ENCODE data around the gene WHRN.

DNA sequence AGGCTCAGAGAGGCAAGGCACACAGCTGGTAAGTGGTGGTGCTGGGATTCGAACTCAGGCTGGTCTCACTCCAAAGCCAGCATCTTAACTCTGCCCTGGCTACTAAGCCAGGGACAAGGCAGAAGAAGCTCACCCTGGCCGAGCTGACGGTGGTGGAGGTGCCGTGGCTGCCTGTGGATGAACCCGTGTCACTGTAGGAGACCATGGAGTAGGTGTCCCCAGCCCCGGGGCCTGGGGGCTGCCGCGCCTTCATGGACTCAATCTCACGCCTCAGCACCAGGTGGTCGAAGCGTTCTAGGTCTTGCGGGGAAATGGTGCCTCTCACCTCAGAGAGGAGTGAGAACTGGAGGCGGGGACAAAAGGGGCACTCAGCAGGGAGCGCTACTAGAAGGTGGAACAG is 82.1 kb downstream of the WHRN start:
- TF ChIP-seq, protein P1, sequence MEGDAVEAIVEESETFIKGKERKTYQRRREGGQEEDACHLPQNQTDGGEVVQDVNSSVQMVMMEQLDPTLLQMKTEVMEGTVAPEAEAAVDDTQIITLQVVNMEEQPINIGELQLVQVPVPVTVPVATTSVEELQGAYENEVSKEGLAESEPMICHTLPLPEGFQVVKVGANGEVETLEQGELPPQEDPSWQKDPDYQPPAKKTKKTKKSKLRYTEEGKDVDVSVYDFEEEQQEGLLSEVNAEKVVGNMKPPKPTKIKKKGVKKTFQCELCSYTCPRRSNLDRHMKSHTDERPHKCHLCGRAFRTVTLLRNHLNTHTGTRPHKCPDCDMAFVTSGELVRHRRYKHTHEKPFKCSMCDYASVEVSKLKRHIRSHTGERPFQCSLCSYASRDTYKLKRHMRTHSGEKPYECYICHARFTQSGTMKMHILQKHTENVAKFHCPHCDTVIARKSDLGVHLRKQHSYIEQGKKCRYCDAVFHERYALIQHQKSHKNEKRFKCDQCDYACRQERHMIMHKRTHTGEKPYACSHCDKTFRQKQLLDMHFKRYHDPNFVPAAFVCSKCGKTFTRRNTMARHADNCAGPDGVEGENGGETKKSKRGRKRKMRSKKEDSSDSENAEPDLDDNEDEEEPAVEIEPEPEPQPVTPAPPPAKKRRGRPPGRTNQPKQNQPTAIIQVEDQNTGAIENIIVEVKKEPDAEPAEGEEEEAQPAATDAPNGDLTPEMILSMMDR (conservative IDR thresholded peaks at IDR 0.05) = no peak
- no peak for TF ChIP-seq EZH2 (IDR thresholded peaks at IDR 0.05; ENCODE audit: low read depth)

All from PC-9 (cell line).